ENCODE results near the gene DMPK.

DNA sequence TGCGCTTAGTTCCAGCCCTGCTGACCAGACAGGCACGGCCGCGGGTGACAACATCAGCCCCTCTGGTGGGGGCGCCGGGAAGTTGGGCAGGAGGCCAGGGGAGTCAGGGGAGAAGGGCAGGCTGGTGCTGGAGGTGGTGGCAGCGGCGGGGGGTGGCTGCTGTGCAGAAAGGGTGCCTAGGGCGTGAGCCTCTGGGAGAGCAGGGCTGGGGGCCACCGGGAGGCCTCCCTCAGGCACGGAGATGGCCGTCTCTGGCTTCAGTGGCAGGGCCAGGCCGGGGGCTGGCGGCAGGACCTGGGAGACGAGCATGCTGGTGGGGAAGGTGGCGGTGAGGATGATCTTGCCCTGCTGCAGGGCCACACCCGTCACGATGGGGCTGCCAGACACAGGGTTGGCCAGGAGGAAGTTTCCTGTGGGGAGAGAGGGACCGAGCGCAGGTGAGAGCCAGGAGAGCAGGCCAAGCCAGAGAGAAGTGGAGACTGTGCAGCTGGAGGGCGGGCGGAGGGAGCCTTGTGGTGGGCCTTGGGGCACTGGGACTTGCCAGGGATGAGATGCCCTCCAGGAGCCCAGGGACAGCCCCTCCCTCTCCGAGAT is 16.5 kb downstream of the DMPK start:
- TF ChIP-seq CTCF (conservative IDR thresholded peaks at IDR 0.05; ENCODE audit: low read depth, low read length) (no peak), RCOR1 (IDR thresholded peaks at IDR 0.05; ENCODE audit: insufficient replicate concordance, low read length) (no peak), POLR2A (IDR thresholded peaks at IDR 0.05; ENCODE audit: low read depth, low read length) (no peak)
